PC-3 (cell line): ENCODE data around the gene SMPD4. TPM values are rescaled to one million over a fixed set of nuclear protein-coding genes. Genes with fewer than 3 reads are reported as not detected.
"Not testable (repeated sequence)": the region's sequence is repeated elsewhere in the genome, so short reads cannot be mapped to it uniquely, and the experiment has no call there.

Experiments
- ATAC-seq: fragments of 200-7000 bp; cut with Tn5 transposase; 2 replicates; pipeline ENCODE4 v1.9.1; 2020; ENCODE audit warnings: mild to moderate bottlenecking, moderate library complexity
- BruUV-seq: library from RNA; stranded (reverse); fragments of 400-500 nt; replicated peaks from 2 replicates; lab custom pipeline; 2021; lab: Mats Ljungman, UMichigan
- CTCF ChIA-PET: fragments of 300-600 bp; sonication (Branson Sonifier 250); formaldehyde crosslinking; loops from one replicate; lab custom pipeline; 2022; ENCODE audit warnings: antibody characterized with exemption; lab: Charles Lee
- POLR2A ChIA-PET: fragments of 300-600 bp; sonication (Branson Sonifier 250); formaldehyde crosslinking; loops from one replicate; lab custom pipeline; 2022; ENCODE audit warnings: antibody characterized with exemption; ENCODE audit not compliant: unreplicated experiment; lab: Charles Lee
- DNase-seq: peaks from one replicate; pipeline ENCODE4 v3.0.0-alpha.2; 2015
- H2AFZ ChIP-seq: fragments of 300-600 bp; sonication (generic); 2 replicates; pipeline ENCODE4 v1.6.0; 2016; ENCODE audit warnings: antibody characterized with exemption, low read length
- H3F3A ChIP-seq: fragments of 300-600 bp; sonication (generic); one replicate; pipeline ENCODE4 v1.6.0; 2017; ENCODE audit warnings: antibody characterized with exemption, low read length, control low read depth, mild to moderate bottlenecking; ENCODE audit not compliant: unreplicated experiment
- H3K27ac ChIP-seq: fragments of 300-600 bp; sonication (generic); 2 replicates; pipeline ENCODE4 v1.5.1; 2016; ENCODE audit warnings: mild to moderate bottlenecking, low read length
- H3K27me3 ChIP-seq: fragments of 300-600 bp; sonication (generic); 2 replicates; pipeline ENCODE4 v1.6.1; 2016; ENCODE audit warnings: low read length, mixed read lengths
- H3K36me3 ChIP-seq: fragments of 300-600 bp; sonication (generic); 2 replicates; pipeline ENCODE4 v1.6.1; 2016; ENCODE audit warnings: low read depth, mixed run types, low read length, mixed read lengths
- H3K4me1 ChIP-seq: fragments of 300-600 bp; sonication (generic); 2 replicates; pipeline ENCODE4 v1.5.1; 2016; ENCODE audit warnings: low read length; ENCODE audit not compliant: insufficient read depth
- H3K4me2 ChIP-seq: fragments of 300-600 bp; sonication (generic); 2 replicates; pipeline ENCODE4 v1.6.0; 2016; ENCODE audit warnings: low read length
- H3K4me3 ChIP-seq: fragments of 300-600 bp; sonication (generic); 2 replicates; pipeline ENCODE4 v1.5.1; 2016; ENCODE audit warnings: mild to moderate bottlenecking, low read length, mixed read lengths
- H3K79me2 ChIP-seq: fragments of 300-600 bp; sonication (generic); 2 replicates; pipeline ENCODE4 v1.6.1; 2017; ENCODE audit warnings: low read length, mixed read lengths
- H3K9ac ChIP-seq: fragments of 300-600 bp; sonication (generic); 2 replicates; pipeline ENCODE4 v1.6.0; 2016; ENCODE audit warnings: mild to moderate bottlenecking, low read length
- H3K9me2 ChIP-seq: fragments of 300-600 bp; sonication (generic); replicated peaks from 2 replicates; pipeline ENCODE4 v1.6.1; 2016; ENCODE audit warnings: mixed run types, low read length, mixed read lengths
- H3K9me3 ChIP-seq: fragments of 300-600 bp; sonication (generic); 2 replicates; pipeline ENCODE4 v1.6.1; 2016; ENCODE audit warnings: low read length, mixed read lengths
- H4K20me1 ChIP-seq: fragments of 300-600 bp; sonication (generic); 2 replicates; pipeline ENCODE4 v1.6.1; 2016; ENCODE audit warnings: low read length, mixed read lengths
- intact Hi-C: fragments of 100-400 bp; cut with micrococcal nuclease; formaldehyde crosslinking; loops from 2 replicates; pipeline ENCODE4 v1.9.0; 2023
- total RNA-seq: library from RNA; depleted of rRNA; stranded (reverse); fragments of >200 nt; gene quantifications from 2 replicates; pipeline ENCODE4 v1.2.3, GENCODE V29; 2014

The SMPD4 gene
- total RNA-seq, 1 experiment from 2014 or later = 64.4 TPM

- H3K4me1 ChIP-seq, CTCF ChIA-PET, H3K9ac ChIP-seq, POLR2A ChIA-PET, H3K27me3 ChIP-seq, H3K9me3 ChIP-seq, H2AFZ ChIP-seq, H3F3A ChIP-seq, H3K4me2 ChIP-seq, H3K27ac ChIP-seq, H3K9me2 ChIP-seq, DNase-seq, H3K4me3 ChIP-seq, BruUV-seq, H3K36me3 ChIP-seq, H3K79me2 ChIP-seq, intact Hi-C loops, ATAC-seq, H4K20me1 ChIP-seq: not testable (repeated sequence)
Observed at GRCh38 chr2:130228005-130228404, 46.6 kb upstream of the SMPD4 start.

GRCh38 chr2:130222523-130222922 lies 41.1 kb upstream of the SMPD4 start:
- ATAC-seq, H3K27ac ChIP-seq, H3K36me3 ChIP-seq, H2AFZ ChIP-seq, H3K9ac ChIP-seq, H3K4me3 ChIP-seq, H3K79me2 ChIP-seq, H4K20me1 ChIP-seq, intact Hi-C loops, DNase-seq, H3F3A ChIP-seq, POLR2A ChIA-PET, H3K4me2 ChIP-seq, CTCF ChIA-PET, BruUV-seq, H3K4me1 ChIP-seq, H3K27me3 ChIP-seq, H3K9me2 ChIP-seq, H3K9me3 ChIP-seq: not testable (repeated sequence)

GRCh38 chr2:130220505-130220904 lies 39.1 kb upstream of the SMPD4 start:
- H3K4me2 ChIP-seq, H3K27me3 ChIP-seq, H3K4me1 ChIP-seq, CTCF ChIA-PET, H3K9ac ChIP-seq, DNase-seq, H3K27ac ChIP-seq, H4K20me1 ChIP-seq, H3K36me3 ChIP-seq, intact Hi-C loops, H3K79me2 ChIP-seq, H2AFZ ChIP-seq, H3K9me2 ChIP-seq, H3K9me3 ChIP-seq, BruUV-seq, H3K4me3 ChIP-seq, H3F3A ChIP-seq, POLR2A ChIA-PET: not testable (repeated sequence)
- peak; percentile 67 for ATAC-seq

- H3F3A ChIP-seq, H3K4me3 ChIP-seq, H2AFZ ChIP-seq, H3K79me2 ChIP-seq, H3K9ac ChIP-seq, ATAC-seq, H3K9me2 ChIP-seq, H3K27ac ChIP-seq, H3K4me1 ChIP-seq, H3K36me3 ChIP-seq, DNase-seq, CTCF ChIA-PET, H3K27me3 ChIP-seq, H4K20me1 ChIP-seq, BruUV-seq, POLR2A ChIA-PET, H3K4me2 ChIP-seq, H3K9me3 ChIP-seq, intact Hi-C loops: not testable (repeated sequence)
Observed at GRCh38 chr2:130219147-130219546, 37.7 kb upstream of the SMPD4 start.

GRCh38 chr2:130207051-130207450 lies 25.6 kb upstream of the SMPD4 start:
- DNase-seq, H3K27me3 ChIP-seq, H3K4me3 ChIP-seq, BruUV-seq, H2AFZ ChIP-seq, H3K4me1 ChIP-seq, H3K9me2 ChIP-seq, ATAC-seq, H3K9me3 ChIP-seq, H3F3A ChIP-seq, H3K4me2 ChIP-seq, H4K20me1 ChIP-seq, CTCF ChIA-PET, H3K9ac ChIP-seq, H3K27ac ChIP-seq, POLR2A ChIA-PET, intact Hi-C loops, H3K79me2 ChIP-seq, H3K36me3 ChIP-seq: not testable (repeated sequence)

GRCh38 chr2:130203150-130203549 lies 21.7 kb upstream of the SMPD4 start:
- H3K4me2 ChIP-seq, ATAC-seq, H3K9me3 ChIP-seq, H3K9ac ChIP-seq, H3K27me3 ChIP-seq, H4K20me1 ChIP-seq, H3K4me1 ChIP-seq, H3K4me3 ChIP-seq, H3F3A ChIP-seq, POLR2A ChIA-PET, BruUV-seq, DNase-seq, H3K9me2 ChIP-seq, H3K27ac ChIP-seq, CTCF ChIA-PET, H3K79me2 ChIP-seq, H3K36me3 ChIP-seq, intact Hi-C loops, H2AFZ ChIP-seq: not testable (repeated sequence)

GRCh38 chr2:130202518-130202917 lies 21.1 kb upstream of the SMPD4 start:
- CTCF ChIA-PET, ATAC-seq, H3K4me1 ChIP-seq, H3K9me3 ChIP-seq, H3K79me2 ChIP-seq, H3K4me2 ChIP-seq, H3K9ac ChIP-seq, DNase-seq, intact Hi-C loops, POLR2A ChIA-PET, H3K9me2 ChIP-seq, H3K36me3 ChIP-seq, H3K4me3 ChIP-seq, H3K27me3 ChIP-seq, BruUV-seq, H2AFZ ChIP-seq, H4K20me1 ChIP-seq, H3F3A ChIP-seq, H3K27ac ChIP-seq: not testable (repeated sequence)
